Kidney epithelial cell (primary cell): ENCODE data around the gene SAP25. TPM values are rescaled to one million over a fixed set of nuclear protein-coding genes. Genes with fewer than 3 reads are reported as not detected.

Source experiments
- total RNA-seq: library from RNA; depleted of rRNA; stranded (reverse); fragments of >200 nt; gene quantifications from 2 replicates; pipeline ENCODE4 v1.2.3, GENCODE V29; 2015

SAP25 gene
- total RNA-seq, 1 donor from 2014 or later = not detected

Other genes starting within 250 kb of the SAP25 start
- gene PILRB, start 215.8 kb downstream of the SAP25 start, total RNA-seq = 19.3 and 20.8 TPM in 2 replicates
- gene PILRA, start 200.4 kb downstream of the SAP25 start, total RNA-seq = 0.68 TPM in 1 of 2 replicates, not detected in the other
- 0.88 and 1.8 TPM in 2 replicates for gene ZCWPW1, start 145.2 kb downstream of the SAP25 start, total RNA-seq
- gene MEPCE, start 144.1 kb downstream of the SAP25 start, total RNA-seq = 29.7 and 30.0 TPM in 2 replicates
- gene PPP1R35, start 137.4 kb downstream of the SAP25 start, total RNA-seq = 28.0 and 39.8 TPM in 2 replicates
- gene SPACDR, start 109.6 kb downstream of the SAP25 start, total RNA-seq = not detected in 2 replicates
- gene TSC22D4, start 94.7 kb downstream of the SAP25 start, total RNA-seq = 41.6 and 45.3 TPM in 2 replicates
- 0.14 and 0.46 TPM in 2 replicates for gene NYAP1, start 90.0 kb downstream of the SAP25 start, total RNA-seq
- 4.0 and 8.6 TPM in 2 replicates for gene AGFG2, start 34.7 kb downstream of the SAP25 start, total RNA-seq
- 69.0 and 85.2 TPM in 2 replicates for gene LRCH4, start 12.2 kb upstream of the SAP25 start, total RNA-seq
- gene FBXO24, start 12.4 kb upstream of the SAP25 start, total RNA-seq = 0.55 and 0.79 TPM in 2 replicates
- 4.7 and 6.4 TPM in 2 replicates for gene PCOLCE, start 28.5 kb upstream of the SAP25 start, total RNA-seq
- 14.5 and 23.3 TPM in 2 replicates for gene MOSPD3, start 38.6 kb upstream of the SAP25 start, total RNA-seq
- gene TFR2, start 67.7 kb upstream of the SAP25 start, total RNA-seq = 0.34 and 0.71 TPM in 2 replicates
- not detected in 2 replicates for gene ACTL6B, start 82.5 kb upstream of the SAP25 start, total RNA-seq
- gene GNB2, start 99.8 kb upstream of the SAP25 start, total RNA-seq = 330 and 391 TPM in 2 replicates
- gene GIGYF1, start 120.3 kb upstream of the SAP25 start, total RNA-seq = 23.1 and 23.5 TPM in 2 replicates
- 46.1 and 52.8 TPM in 2 replicates for gene POP7, start 132.2 kb upstream of the SAP25 start, total RNA-seq
- not detected in 2 replicates for gene EPO, start 146.6 kb upstream of the SAP25 start, total RNA-seq
- not detected in 2 replicates for gene ZAN, start 159.7 kb upstream of the SAP25 start, total RNA-seq